T-cell (primary cell): ENCODE data around the gene TMEM109. TPM values are rescaled to one million over a fixed set of nuclear protein-coding genes. Genes with fewer than 3 reads are reported as not detected.
A peak's percentile ranks its signal among the peaks of the same experiment; 100 is the strongest.

Source experiments
- ATAC-seq, 4 experiments: fragments of 200-7000 bp in 3 of 4; fragments of 150-1000 bp in 1 of 4; cut with Tn5 transposase; replicated peaks in 1 of 4; 1 replicate in 3 of 4; 2 replicates in 1 of 4; pipeline ENCODE4 v1.10.0; 2021; ENCODE audit warnings: moderate library complexity in 3 of 4, mild to moderate bottlenecking in 2 of 4, moderate number of reproducible peaks in 1 of 4
- CTCF ChIA-PET, 2 donors: fragments of 300-600 bp; sonication (Branson Sonifier 250); formaldehyde crosslinking; loops; one replicate each; lab custom pipeline; 2022; ENCODE audit warnings: antibody characterized with exemption in 2 of 2; lab: Charles Lee
- POLR2A ChIA-PET, 2 donors: fragments of 300-600 bp; sonication (Branson Sonifier 250); formaldehyde crosslinking; loops; one replicate each; lab custom pipeline; 2022; ENCODE audit warnings: antibody characterized with exemption in 2 of 2; lab: Charles Lee
- DNase-seq, 35 experiments: peaks; one replicate each; pipeline versions ENCODE4 v3.0.0 to v3.0.0-alpha.2; 2013 to 2023
- H3K27ac ChIP-seq: one replicate; pipeline ENCODE4 v1.5.1; 2013; ENCODE audit warnings: low read length
- H3K27me3 ChIP-seq, 2 experiments: replicated peaks in 1 of 2; 1 replicate in 1 of 2; 2 replicates in 1 of 2; pipeline versions ENCODE4 v1.6.1 to v1.7.0; 2013; ENCODE audit warnings: low read length in 1 of 2, mixed read lengths in 1 of 2; ENCODE audit not compliant: control insufficient read depth in 2 of 2, insufficient read depth in 2 of 2; ENCODE audit errors: extremely low read depth in 1 of 2
- H3K36me3 ChIP-seq, 2 donors: 1 replicate in 1 of 2; 2 replicates in 1 of 2; pipeline versions ENCODE4 v1.6.1 to v1.7.0; 2013; ENCODE audit warnings: low read length in 1 of 2; ENCODE audit not compliant: control insufficient read depth in 2 of 2, insufficient read depth in 1 of 2; ENCODE audit errors: extremely low read depth in 1 of 2
- H3K4me1 ChIP-seq, 2 experiments: 1 replicate in 1 of 2; 2 replicates in 1 of 2; pipeline versions ENCODE4 v1.6.1 to v1.7.0; 2013; ENCODE audit warnings: low read length in 2 of 2, mixed read lengths in 1 of 2; ENCODE audit not compliant: insufficient read depth in 2 of 2, control insufficient read depth in 1 of 2; ENCODE audit errors: extremely low read depth in 1 of 2
- H3K4me3 ChIP-seq, 2 donors: 1 replicate in 1 of 2; 2 replicates in 1 of 2; pipeline versions ENCODE4 v1.5.1 to v1.7.0; 2013; ENCODE audit warnings: mild to moderate bottlenecking in 2 of 2, low read length in 1 of 2, moderate library complexity in 1 of 2; ENCODE audit not compliant: control insufficient read depth in 1 of 2; ENCODE audit errors: extremely low read depth in 1 of 2
- H3K9me3 ChIP-seq: 2 replicates; pipeline ENCODE4 v1.7.0; 2013
- H3K27ac Mint-ChIP-seq, 2 donors: one replicate each; pipeline ENCODE4 v1.8.0; 2020 to 2021; ENCODE audit warnings: mild to moderate bottlenecking in 2 of 2, mixed read lengths in 2 of 2
- H3K27me3 Mint-ChIP-seq, 2 donors: one replicate each; pipeline ENCODE4 v1.8.0; 2021 to 2022; ENCODE audit warnings: mixed read lengths in 2 of 2
- H3K36me3 Mint-ChIP-seq: one replicate; pipeline ENCODE4 v1.8.0; 2021; ENCODE audit warnings: mixed read lengths
- H3K4me1 Mint-ChIP-seq, 3 donors: one replicate each; pipeline ENCODE4 v1.8.0; 2020 to 2022; ENCODE audit warnings: mixed read lengths in 3 of 3, mild to moderate bottlenecking in 1 of 3
- H3K4me3 Mint-ChIP-seq, 3 donors: one replicate each; pipeline ENCODE4 v1.8.0; 2020 to 2022; ENCODE audit warnings: mild to moderate bottlenecking in 3 of 3, mixed read lengths in 3 of 3, moderate library complexity in 3 of 3
- H3K9me3 Mint-ChIP-seq, 3 donors: one replicate each; pipeline ENCODE4 v1.8.0; 2020 to 2022; ENCODE audit warnings: mixed read lengths in 3 of 3
- WGBS: methylation state at CpG from one replicate; pipeline ENCODE4 v1.1.5; 2013; ENCODE audit warnings: missing lambda C conversion rate; ENCODE audit not compliant: insufficient coverage; 5-methylcytosine and 5-hydroxymethylcytosine counted together
- total RNA-seq, 35 experiments: library from RNA in 6 of 35; stranded (reverse) in 6 of 35; fragments of 120-200 nt in 1 of 35; gene quantifications; one replicate each; pipeline versions ENCODE4 v1.2.1 to v1.2.4 and lab custom pipeline; 2013 to 2026

The TMEM109 gene
- total RNA-seq, 5 donors from 2014 or later (not counting 1 experiment from before 2014, with no cell fraction given) = 55.6 to 82.1 (median 71.8) TPM

GRCh38 chr11:60910711-60911380, 3.1 kb upstream of the TMEM109 start:
- ATAC-seq (no peak), DNase-seq (no peak)
- Mint-ChIP-seq H3K27me3 (no peaks in the 10 kb centered on the region), H3K36me3 (no peaks in the 10 kb centered on the region), H3K4me1 (peaks cover 59 to 66% (median 66%) of the 10 kb centered on the region in 3 donors), H3K27ac (peak overlapping the region; percentile 66 to 72), H3K4me3 (peak overlapping the region in 1 of 3 donors; percentile 97), H3K9me3 (no peaks in the 10 kb centered on the region)
- H3K27me3 ChIP-seq = no peaks in the 10 kb centered on the region
- H3K4me1 ChIP-seq = peaks cover 40 to 60% of the 10 kb centered on the region in 2 experiments
- no peak overlapping the region for H3K27ac ChIP-seq
- 92% methylated on average over 2 of the region's 5 CpGs for WGBS
- no peaks in the 10 kb centered on the region for H3K36me3 ChIP-seq
- ChIA-PET CTCF (interaction anchor here in 1 of 2 donors (1.1 kb wide), 1 partner anchor 11 kb away, joined by 3 read pairs; no protein-coding TSS in a partner anchor), POLR2A (no interaction called here)
- no peak overlapping the region for H3K4me3 ChIP-seq
- no peaks in the 10 kb centered on the region for H3K9me3 ChIP-seq

GRCh38 chr11:60912223-60912850, 1.6 kb upstream of the TMEM109 start:
- CTCF ChIA-PET = interaction anchor here (0.6 to 1.4 kb wide), 8 partner anchors 9 to 424 kb away, joined by 3 to 11 read pairs (median 4); no protein-coding TSS in a partner anchor
- Mint-ChIP-seq H3K4me3 (peak overlapping the region; percentile 7 to 98 (median 97)), H3K27me3 (no peaks in the 10 kb centered on the region), H3K27ac (peak overlapping the region; percentile 86 to 98), H3K36me3 (peaks cover 4% of the 10 kb centered on the region), H3K4me1 (peaks cover 65 to 71% (median 68%) of the 10 kb centered on the region in 3 donors), H3K9me3 (no peaks in the 10 kb centered on the region)
- POLR2A ChIA-PET = interaction anchor here (0.6 to 1.0 kb wide), 10 partner anchors 21 to 1060 kb away, joined by 3 to 12 read pairs (median 4); no protein-coding TSS in a partner anchor
- peak overlapping the region in 1 of 2 donors; percentile 69 for H3K4me3 ChIP-seq
- peaks cover 35 to 66% of the 10 kb centered on the region in 2 experiments for H3K4me1 ChIP-seq
- peak overlapping the region; percentile 94 for H3K27ac ChIP-seq
- 34% methylated on average over 8 of the region's 12 CpGs for WGBS
- DNase-seq = peak in 28 of 35 experiments; percentile 20 to 79 (median 42)
- peaks cover 0 to 5% of the 10 kb centered on the region in 2 donors for H3K36me3 ChIP-seq
- H3K27me3 ChIP-seq = no peaks in the 10 kb centered on the region
- ATAC-seq = peak; percentile 2 to 69 (median 18)
- H3K9me3 ChIP-seq = no peaks in the 10 kb centered on the region

- ChIA-PET CTCF (interaction anchor here in 1 of 2 donors (0.5 to 1.5 kb wide), 9 partner anchors 8 to 423 kb away, joined by 3 to 16 read pairs (median 4); no protein-coding TSS in a partner anchor), POLR2A (interaction anchor here (0.6 to 1.0 kb wide), 8 partner anchors 22 to 516 kb away, joined by 3 to 12 read pairs (median 5); no protein-coding TSS in a partner anchor)
- Mint-ChIP-seq H3K4me3 (peak overlapping the region; percentile 7 to 98 (median 97)), H3K27me3 (no peaks in the 10 kb centered on the region), H3K9me3 (no peaks in the 10 kb centered on the region), H3K4me1 (peaks cover 63 to 66% (median 65%) of the 10 kb centered on the region in 3 donors), H3K27ac (peak overlapping the region; percentile 86 to 98), H3K36me3 (peaks cover 4% of the 10 kb centered on the region)
- H3K9me3 ChIP-seq = no peaks in the 10 kb centered on the region
- no peak for ATAC-seq
- peaks cover 34 to 66% of the 10 kb centered on the region in 2 experiments for H3K4me1 ChIP-seq
- DNase-seq = no peak
- H3K36me3 ChIP-seq = peaks cover 0 to 8% of the 10 kb centered on the region in 2 donors
- peak overlapping the region; percentile 94 for H3K27ac ChIP-seq
- H3K27me3 ChIP-seq = no peaks in the 10 kb centered on the region
- peak overlapping the region; percentile 69 to 96 for H3K4me3 ChIP-seq
- 94% methylated on average over 20 of the region's 22 CpGs for WGBS
Measured at GRCh38 chr11:60912851-60913528, 968 bp upstream of the TMEM109 start.

GRCh38 chr11:60914633-60915247, 782 bp downstream of the TMEM109 start:
- peak in 18 of 35 experiments; percentile 16 to 55 (median 29) for DNase-seq
- Histone ChIP-seq H3K4me1 (peaks cover 34 to 69% of the 10 kb centered on the region in 2 experiments), H3K27me3 (no peaks in the 10 kb centered on the region), H3K27ac (peak overlapping the region; percentile 94), H3K36me3 (peaks cover 0 to 16% of the 10 kb centered on the region in 2 donors), H3K9me3 (no peaks in the 10 kb centered on the region), H3K4me3 (peak overlapping the region; percentile 69 to 96)
- H3K4me1 Mint-ChIP-seq = peaks cover 61 to 71% (median 65%) of the 10 kb centered on the region in 3 donors
- peak; percentile 15 to 38 (median 30) for ATAC-seq
- WGBS = 0% methylated on average over 18 of the region's 31 CpGs
- no peaks in the 10 kb centered on the region for H3K27me3 Mint-ChIP-seq
- peaks cover 9% of the 10 kb centered on the region for H3K36me3 Mint-ChIP-seq
- H3K9me3 Mint-ChIP-seq = no peaks in the 10 kb centered on the region
- H3K4me3 Mint-ChIP-seq = peak overlapping the region; percentile 97 to 98 (median 98)
- CTCF ChIA-PET = interaction anchor here (0.7 to 2.6 kb wide), 15 partner anchors 9 to 273 kb away, joined by 3 to 16 read pairs (median 4); partner anchors contain the start of genes CD6 (in 1 of the 2) and TMEM132A (in 1 of the 2)
- H3K27ac Mint-ChIP-seq = peak overlapping the region; percentile 88 to 91
- POLR2A ChIA-PET = interaction anchor here in 1 of 2 donors (1.1 kb wide), 1 partner anchor 1298 kb away, joined by 3 read pairs; no protein-coding TSS in a partner anchor

- POLR2A ChIA-PET = interaction anchor here in 1 of 2 donors (0.6 to 0.8 kb wide), 2 partner anchors 64 to 207 kb away, joined by 3 to 4 read pairs; no protein-coding TSS in a partner anchor
- DNase-seq = peak; percentile 47 to 82 (median 69)
- peaks cover 16% of the 10 kb centered on the region for H3K36me3 Mint-ChIP-seq
- Histone ChIP-seq H3K27me3 (no peaks in the 10 kb centered on the region), H3K4me1 (peaks cover 34 to 65% of the 10 kb centered on the region in 2 experiments), H3K27ac (peak overlapping the region; percentile 94), H3K36me3 (peaks cover 0 to 23% of the 10 kb centered on the region in 2 donors), H3K4me3 (peak overlapping the region; percentile 69 to 96), H3K9me3 (no peaks in the 10 kb centered on the region)
- no peaks in the 10 kb centered on the region for H3K27me3 Mint-ChIP-seq
- no peaks in the 10 kb centered on the region for H3K9me3 Mint-ChIP-seq
- H3K27ac Mint-ChIP-seq = peak overlapping the region; percentile 88 to 91
- ATAC-seq = peak; percentile 28 to 52 (median 44)
- CTCF ChIA-PET = interaction anchor here (0.5 to 2.6 kb wide), 13 partner anchors 8 to 272 kb away, joined by 3 to 16 read pairs (median 4); partner anchors contain the start of genes CD6 (in 1 of the 2) and TMEM132A (in 1 of the 2)
- WGBS = 1% methylated on average over 11 of the region's 17 CpGs
- H3K4me1 Mint-ChIP-seq = peaks cover 58 to 68% (median 65%) of the 10 kb centered on the region in 3 donors
- H3K4me3 Mint-ChIP-seq = peak overlapping the region; percentile 97 to 98 (median 98)
Measured at GRCh38 chr11:60915248-60915914, 1.4 kb downstream of the TMEM109 start.
